Frontal cortex (tissue), 4 donors: ENCODE measurements around the gene EOMES. TPM values are rescaled to one million over a fixed set of nuclear protein-coding genes. Genes with fewer than 3 reads are reported as not detected.

Experiments used
- DNase-seq, 2 donors: peaks; one replicate each; pipeline ENCODE4 v3.0.0; 2012; ENCODE audit warnings: low spot score in 2 of 2
- FAIRE-seq: peaks from 2 replicates; lab custom pipeline; 2012; peaks lifted over from hg19 to GRCh38; lab: Jason Lieb, UNC
- total RNA-seq: library from RNA; depleted of rRNA; stranded (reverse); fragments of >200 nt; gene quantifications from one replicate; pipeline ENCODE4 v1.2.3, GENCODE V29; 2014
- donor health status: control.
- donor health status: control.
- donor health status: control.

The EOMES gene
- total RNA-seq, 1 donor from 2014 or later, result 6.9 TPM

DNA sequence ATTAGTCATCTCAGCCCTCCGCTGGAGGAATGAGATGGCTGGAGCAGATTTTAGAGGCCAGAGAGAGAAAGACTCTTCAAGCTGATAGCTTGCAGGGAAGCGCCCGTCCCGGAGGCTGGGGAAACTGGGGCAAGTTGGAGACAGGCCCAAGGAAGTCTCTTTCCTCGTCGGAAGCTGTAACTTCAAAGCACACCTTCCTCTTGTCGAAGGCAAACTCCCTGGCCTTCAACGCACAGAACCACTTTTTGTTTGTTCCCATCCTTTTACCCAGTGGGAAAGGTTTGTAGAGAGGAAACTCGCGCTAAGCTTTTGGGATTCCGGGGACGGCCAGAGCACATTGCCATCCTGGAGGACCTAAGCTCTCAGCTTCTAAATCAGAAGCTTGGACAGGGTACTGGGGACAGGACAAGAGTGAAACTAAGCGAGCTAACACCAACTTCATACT, 900 bp upstream of the EOMES start:
- FAIRE-seq (no peak), DNase-seq (no peak)

DNA sequence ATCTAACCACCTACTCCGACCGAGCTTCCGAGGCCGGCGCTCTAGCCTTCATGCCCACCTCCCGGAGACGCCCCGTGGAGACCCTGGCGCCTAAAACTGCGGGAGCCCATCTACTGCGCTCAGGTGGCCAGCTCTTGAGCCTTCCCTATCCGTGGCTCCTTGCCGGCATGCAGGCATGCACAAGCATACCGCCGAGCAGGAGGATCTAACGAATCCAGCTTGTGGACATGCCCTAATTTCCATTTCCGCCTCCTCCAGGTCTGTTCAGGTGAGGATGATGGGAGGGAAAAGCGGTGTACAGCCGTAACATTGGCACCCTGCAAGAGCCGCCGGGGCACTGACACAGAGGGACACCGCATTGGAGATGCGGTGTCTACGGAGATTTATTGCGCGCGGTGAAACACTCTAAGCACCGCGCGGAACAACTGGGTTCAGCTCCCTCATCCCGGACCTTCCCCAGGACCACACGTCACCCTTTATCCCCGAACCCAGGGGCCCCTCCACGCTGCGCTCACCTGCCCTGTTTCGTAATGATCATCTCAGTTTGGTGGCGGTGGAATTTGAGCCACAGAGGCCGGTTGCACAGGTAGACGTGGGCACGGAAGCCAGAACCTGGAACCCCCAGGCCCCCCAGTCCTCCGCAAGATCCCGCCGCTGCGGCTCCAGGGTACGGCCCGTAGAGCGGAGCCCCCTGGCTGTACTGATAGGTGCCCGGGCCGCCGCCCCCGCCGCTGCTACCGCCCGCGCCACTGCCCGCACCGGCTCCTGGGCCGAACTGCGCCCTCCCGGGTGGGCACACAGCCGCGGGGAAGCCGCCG, 1.0 kb downstream of the EOMES start:
- no peak for FAIRE-seq
- no peak for DNase-seq

DNA sequence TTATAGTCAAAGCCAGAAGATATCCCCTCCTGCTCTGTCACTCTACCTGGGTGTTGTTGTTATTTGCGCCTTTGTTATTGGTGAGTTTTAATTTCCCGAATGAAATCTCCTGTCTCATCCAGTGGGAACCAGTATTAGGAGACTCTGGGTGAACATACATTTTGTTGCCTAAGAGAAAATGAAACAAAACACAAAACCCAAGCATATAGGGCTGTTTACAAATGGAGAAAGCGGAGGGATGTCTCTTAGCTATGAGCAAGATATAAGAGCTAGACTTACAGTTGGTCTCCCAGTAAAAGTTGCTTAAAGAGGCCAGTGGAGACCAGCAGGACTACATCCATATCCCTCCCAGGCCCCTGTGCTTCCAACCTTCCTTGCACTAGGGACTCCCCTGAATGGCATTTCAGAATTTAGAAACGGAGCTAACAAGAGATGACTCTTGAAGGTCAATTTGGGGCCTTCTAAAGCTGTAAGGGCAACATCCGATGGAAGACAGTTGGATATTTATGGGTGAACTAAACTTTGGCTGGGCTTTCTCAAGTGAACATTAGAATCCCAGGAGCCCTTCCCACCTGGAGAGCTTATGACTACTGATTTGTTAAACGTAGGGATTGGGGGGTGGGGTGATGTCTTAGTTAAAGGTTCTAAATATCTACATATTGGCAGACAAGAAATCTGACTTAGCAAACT, 2.7 kb downstream of the EOMES start:
- no peak for DNase-seq
- FAIRE-seq, result no peak

DNA sequence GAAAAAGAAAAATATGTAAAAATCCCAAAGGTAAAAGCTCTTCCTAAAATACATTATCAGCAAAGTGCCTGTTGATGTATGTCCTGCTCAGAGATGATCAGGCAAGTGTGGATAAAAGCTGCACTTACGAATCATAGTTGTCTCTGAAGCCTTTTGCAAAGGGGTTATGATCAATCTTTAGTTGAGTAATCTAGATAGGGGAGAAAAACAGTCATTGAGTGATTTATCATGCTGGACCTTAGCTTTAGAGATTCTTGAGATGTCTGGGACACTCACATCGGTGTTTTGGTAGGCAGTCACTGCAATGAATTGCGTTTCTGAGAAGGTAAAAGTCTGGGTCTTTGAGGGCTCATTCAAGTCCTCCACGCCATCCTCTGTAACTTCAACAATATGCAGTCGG, 3.7 kb downstream of the EOMES start:
- no peak for DNase-seq
- no peak for FAIRE-seq

DNA sequence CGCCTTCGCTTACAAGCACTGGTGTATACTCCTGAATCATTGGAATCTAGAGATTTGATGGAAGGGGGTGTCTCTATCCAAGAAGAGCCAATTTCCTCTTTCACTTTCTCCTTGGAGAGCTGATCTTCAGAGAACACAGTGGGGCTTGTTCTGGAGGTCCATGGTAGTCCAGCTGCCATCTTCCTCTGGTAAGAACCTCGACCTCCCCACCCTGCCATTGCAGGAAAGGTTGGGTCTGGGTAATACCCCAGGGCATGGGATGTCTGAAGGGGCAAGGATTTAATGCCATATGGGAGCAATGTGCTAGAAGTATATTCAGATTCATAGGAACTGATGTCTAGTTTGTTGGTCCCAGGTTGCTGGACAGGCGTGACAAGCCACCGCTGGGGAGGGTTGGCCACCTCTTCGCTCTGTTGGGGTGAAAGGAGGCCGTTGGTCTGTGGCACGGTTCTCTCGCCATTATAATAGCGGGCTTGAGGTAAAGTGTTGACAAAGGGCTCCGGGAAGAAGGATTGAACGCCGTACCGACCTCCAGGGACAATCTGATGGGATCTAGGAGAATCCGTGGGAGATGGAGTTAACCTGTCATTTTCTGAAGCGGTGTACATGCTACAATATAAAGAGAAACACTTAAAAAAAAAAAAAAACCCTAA, 4.8 kb downstream of the EOMES start:
- DNase-seq, result no peak
- FAIRE-seq, result no peak

DNA sequence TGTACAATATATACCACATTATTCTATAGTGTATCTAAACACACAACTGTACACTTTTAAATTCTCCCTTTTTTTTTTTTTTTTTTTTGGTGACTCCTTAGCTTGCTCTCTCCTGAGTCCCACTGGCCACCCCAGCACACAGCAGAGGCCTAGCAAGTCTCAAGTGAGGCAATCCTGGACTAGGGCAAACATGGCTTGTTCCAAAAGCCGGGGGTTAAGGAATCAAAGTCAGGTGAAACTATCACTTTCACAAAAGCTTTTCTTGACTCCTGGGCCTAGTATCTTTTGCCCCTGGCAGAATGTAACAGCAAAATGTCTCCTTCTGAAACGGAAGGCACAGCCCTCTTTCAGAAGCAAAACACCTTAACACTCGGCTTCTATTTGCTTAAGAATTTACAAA, 5.8 kb downstream of the EOMES start:
- DNase-seq (no peak), FAIRE-seq (no peak)

DNA sequence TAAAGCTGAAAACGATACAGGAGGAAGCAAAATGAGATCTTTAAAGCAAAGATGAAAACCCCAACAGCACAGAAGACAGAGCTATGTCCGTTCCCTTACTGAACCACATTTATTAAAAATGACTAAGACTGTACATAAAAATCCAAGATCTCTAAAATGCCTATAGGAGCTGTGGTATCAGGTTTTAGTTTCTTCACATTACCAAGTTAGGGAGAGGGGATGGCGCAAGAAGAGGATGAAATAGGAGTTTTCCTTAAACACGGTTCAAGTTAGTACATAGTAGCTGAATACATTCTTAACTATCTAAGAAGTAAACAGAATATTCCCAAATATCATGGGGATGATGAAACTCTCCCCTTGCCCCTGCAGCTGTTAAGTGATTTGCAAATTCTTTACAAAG, 6.3 kb downstream of the EOMES start:
- no peak for FAIRE-seq
- no peak for DNase-seq

DNA sequence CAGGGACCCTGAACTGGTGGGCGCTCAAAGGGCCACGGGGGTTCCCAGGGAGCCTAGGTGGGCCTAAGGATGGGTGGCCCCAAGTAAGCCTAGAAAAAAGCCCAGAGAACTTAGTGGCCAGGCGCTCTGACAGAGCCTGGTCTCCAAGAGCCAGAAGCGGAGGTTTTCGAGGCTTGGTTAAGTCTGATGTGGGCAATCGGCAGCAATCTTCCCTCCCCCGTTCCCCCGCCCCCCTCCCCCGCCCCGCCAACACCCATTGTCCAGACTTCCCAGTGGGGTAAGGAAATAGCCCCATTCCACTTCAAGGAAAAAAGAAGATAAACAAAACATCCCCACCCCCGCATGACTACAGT, 6.7 kb downstream of the EOMES start:
- FAIRE-seq (no peak), DNase-seq (no peak)

DNA sequence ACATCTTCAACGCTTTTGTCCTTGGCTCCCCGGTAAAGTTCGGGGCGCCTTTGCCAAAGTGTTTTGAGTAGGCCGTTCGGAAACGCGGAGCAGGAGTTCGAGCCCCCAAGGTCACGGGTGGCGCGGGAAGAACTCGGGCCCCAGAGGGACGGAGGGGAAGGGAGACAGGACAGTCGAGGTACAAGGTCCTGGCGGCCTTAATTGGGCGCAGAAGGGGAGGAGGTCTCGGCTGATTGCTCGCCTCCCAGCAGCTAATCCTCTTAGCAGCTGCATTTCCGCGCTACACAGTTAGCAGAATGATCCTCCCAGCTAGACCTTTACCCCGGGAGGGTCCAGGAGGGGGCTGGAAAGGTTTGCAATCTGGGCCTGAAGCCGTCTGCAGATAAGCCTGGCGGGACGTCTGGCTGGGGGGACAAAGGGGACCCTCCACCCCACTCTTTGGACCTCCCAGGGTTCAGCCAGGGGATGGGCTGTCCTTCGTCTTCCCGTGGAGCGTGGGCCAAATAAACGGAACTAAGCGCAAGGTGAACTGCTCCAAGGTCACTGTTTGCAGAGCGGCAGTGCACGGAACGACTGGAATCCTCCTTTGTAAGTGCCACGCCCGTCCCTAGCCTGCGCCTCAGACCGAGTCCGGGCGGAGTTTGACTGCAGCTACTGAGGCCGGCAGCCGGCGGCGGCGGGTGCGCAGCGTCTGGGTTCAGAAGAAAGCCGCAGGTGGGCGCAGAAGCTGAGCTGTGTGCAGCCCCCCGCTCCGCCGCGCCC, 7.2 kb downstream of the EOMES start:
- DNase-seq (no peak), FAIRE-seq (no peak)

DNA sequence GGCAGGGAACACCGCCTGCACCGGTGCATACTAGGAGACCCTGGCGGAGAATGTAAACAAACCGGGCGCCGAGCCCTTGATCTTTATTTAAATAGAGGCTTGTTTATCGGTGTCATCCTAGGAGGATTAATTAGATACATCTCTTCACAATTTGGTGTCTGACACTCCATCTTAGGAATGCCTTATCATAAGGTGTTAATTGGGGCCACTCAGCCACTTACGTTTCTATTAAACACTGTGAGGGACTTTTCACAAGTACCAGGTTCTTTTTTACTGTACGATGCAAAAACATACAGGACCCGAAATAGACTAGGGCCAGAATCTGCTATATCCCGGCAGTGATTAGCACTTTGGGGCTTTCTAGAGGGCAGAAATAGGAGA, 8.0 kb downstream of the EOMES start:
- FAIRE-seq (no peak), DNase-seq (no peak)

DNA sequence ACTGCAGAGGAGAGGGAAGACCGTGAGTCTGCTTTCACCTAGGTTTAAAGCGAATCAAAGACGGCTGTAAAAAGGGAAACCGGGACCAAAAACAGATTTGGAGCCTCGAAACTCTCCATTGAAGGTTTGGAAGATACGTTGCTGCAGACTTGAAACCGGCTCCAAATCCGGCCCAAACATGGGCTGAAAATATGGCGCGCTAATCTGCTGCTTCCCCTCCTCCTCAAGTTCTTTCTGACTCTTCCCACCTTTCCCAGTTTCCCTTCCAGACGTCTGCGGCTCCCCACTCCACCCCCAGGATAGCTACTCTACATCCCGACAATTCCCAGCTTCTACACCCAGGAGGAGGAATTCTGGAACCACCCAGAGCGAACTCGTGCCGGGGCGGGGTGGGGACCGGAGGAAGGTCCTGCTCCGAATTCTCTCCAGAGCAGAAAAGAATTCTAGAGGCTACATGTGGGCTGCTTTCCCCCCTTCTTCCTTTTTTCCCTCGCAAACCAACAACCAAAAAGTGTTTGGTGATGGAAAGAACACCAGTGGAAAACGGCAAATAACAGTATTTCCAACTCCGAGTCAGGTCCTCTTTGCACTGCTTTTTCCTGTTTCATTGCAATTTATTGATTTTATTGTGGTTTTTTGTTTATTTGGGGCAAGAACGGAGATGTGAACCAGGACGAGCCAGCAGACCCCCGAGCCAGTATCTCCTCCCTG, 8.5 kb downstream of the EOMES start:
- DNase-seq (no peak), FAIRE-seq (no peak)

DNA sequence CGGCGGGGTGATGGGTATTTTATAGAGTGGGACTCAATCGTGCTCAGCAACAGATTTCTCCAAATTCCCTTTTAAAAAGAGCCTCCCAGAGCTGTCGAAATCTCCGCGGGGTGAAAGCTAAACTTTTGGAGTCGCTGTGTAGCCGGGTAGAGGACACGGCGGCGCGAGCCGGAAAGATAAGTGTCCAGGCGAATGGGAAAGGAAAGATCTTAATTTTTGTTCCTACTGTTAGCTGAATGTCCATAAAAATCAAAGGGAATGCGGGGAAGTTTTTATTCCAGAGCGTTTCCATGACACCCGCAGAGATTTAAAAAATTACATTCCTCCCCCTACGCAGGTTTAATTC, 9.1 kb downstream of the EOMES start:
- no peak for DNase-seq
- no peak for FAIRE-seq

DNA sequence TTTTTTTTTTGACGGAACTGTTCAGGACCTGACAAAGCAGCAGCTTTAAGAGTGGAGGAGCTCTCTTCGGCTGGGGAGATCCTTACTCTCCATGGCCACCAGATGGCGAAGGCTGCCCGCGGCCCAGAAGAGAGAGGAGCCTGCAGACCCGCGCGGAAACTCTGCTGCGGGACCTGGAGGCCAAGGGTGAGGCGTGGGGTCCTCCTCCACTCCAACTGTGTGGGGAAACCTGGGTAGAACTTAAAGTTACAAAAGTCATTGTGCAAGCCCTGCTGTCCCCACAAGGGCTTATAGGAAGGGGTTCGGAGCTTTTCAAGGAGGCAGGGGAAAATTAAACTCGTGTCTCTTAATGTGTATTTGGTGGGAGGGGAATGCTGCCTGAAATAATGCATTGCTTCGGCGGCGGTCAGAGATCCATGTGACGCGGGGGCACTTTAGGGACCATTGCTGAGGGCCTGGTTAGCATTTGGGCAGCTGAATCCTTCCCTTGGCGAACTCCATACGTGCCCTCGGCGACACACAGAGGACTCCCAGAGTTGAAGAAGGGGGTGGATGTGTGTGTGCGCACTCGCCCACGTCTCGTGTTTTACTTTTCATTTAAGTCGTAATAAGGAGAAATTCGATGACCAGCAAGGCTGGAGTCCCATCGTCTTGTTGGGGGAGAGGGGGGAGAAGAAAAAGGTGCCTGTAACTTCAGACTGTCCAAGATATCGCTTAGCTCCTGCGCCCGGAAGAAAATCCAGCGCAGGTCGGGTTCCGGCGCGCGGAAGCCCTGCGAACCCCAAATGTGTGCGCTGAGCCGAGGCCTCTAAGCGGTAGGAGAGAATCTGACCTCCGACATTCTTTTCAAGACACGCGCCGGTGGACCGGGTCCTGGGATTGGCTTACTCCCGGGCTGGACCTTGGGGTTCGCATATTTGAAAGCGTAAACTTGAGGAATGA, 9.7 kb downstream of the EOMES start:
- no peak for FAIRE-seq
- peak; percentile 70 to 80 for DNase-seq

DNA sequence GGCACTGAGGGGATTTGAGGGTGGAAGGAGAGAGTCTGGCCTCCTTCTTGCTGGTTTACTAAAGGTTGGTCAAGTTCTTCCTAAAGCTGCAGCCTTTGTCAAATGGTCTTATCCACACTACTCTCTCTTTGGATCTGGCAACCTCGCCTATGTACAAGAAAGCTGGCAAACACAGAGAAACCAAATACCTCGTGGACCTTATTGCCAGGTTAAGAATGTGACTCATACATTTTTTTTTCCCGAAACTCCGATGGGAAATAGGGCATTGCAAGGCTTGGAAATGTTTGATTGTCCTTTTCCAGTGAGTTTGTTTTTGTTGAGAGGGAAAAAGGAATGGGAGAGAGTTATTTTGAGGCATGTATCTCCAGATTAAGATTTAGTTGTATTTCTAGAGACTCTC, 13.9 kb downstream of the EOMES start:
- no peak for FAIRE-seq
- no peak for DNase-seq

DNA sequence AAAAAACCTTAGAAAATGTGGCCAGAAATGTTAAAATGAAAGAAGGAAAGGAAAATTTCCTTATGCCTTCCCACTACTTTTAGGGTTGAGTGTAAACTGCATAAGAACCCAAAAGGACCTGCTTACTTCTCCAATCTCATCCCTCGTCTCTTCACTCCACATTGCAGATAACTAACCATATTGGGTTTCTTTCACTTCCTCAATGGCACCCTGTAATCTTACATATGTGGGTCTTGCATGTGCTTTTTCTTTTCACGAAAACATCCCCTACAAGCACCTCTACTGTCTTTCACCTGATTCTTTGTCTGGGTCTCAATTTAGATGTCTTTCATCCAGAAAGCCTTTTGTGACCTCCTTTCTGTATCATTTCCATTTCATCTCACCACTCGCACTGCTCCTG, 23.1 kb downstream of the EOMES start:
- FAIRE-seq, result no peak
- no peak for DNase-seq

DNA sequence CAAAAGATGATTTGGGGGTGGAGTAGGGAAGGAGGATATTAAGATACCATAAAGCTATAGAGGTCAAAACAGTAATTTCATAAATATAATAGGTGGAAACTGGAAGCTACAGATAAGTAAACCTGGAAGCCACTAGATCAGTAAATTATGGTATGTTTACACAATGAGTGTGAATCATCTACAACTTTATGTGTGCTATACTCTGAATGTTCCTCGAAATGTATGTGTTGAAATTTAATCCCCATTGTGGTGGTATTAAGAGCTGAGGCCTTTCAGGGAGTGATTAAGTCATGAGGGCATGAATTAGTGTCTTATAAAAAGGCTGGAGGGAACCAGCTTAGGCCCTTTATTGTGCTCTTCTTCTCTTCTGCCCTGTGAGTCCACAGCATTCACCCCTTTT, 25.2 kb downstream of the EOMES start:
- DNase-seq (no peak), FAIRE-seq (no peak)

DNA sequence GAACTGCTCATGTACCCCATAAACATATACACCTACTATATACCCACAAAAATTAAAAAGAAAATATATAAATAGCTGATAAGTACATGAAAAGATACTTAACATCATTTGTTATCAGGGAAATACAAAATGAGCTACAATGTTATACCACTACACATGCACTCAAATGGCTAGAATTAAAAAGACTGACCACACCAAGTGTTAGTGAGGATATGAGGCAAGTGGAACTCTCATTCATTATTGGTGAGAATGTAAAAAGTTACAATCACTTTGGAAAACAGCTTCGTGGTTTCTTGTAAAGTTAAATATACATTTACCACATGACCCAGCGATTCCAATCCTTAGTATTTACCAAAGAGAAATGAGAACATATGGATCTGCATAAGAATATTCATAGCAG, 26.5 kb downstream of the EOMES start:
- FAIRE-seq, result no peak
- no peak for DNase-seq

DNA sequence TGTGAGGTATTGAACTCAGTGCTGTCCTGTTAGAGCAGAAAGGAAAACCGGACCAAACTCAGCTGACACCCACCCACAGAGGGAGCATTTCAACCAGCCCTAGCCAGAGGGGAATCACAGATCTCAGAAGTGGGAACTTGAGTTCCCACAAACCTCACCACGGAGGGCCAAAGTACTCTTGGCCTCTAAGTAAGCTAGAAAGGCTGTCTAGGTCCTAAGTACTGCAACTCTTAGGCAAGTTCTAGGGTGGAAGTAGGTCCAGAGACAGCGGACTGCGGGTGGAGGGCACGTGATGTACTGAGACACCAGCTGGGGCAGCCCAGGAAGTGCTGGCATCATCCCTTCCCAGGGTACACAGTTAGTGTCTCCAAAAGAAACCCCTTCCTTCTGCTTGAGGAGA, 34.1 kb downstream of the EOMES start:
- DNase-seq (no peak), FAIRE-seq (no peak)

DNA sequence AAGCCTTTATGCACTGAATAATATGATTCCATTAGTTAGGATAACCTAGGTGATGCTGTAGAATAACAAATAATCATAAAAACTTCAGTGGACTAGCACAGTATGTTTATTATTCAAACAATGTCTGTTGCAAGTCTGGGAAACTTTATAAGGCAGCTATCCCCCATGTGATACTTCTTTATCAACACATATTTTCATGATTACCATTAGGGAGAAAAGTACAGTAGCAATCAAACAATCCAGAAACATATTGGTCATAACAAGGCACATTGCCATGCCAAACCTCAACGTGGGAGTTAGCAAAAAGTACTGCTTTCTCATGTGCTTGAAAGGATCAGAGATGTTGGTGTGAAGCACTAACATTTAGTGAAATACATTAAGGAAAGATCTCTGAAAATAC, 35.5 kb downstream of the EOMES start:
- FAIRE-seq (no peak), DNase-seq (no peak)
